HepG2 (cell line): ENCODE data around the gene TTBK1. TPM values are rescaled to one million over a fixed set of nuclear protein-coding genes. Genes with fewer than 3 reads are reported as not detected.

Source experiments
- ATAC-seq: fragments of 200-7000 bp; cut with Tn5 transposase; 3 replicates; pipeline ENCODE4 v1.9.1; 2020; ENCODE audit warnings: mild to moderate bottlenecking, moderate library complexity
- BruUV-seq: library from RNA; stranded (reverse); fragments of 400-500 nt; replicated peaks from 2 replicates; lab custom pipeline; 2021; lab: Mats Ljungman, UMichigan
- CTCF ChIA-PET: fragments of 300-600 bp; formaldehyde crosslinking; extraction: SDS; loops from one replicate; lab custom pipeline; 2021; ENCODE audit warnings: low total read pairs, inconsistent platforms, low intra/inter-chr PET ratio; lab: Yijun Ruan, JAX
- POLR2A ChIA-PET: fragments of 350-600 bp; sonication (Branson Sonifier 250); formaldehyde crosslinking; loops from one replicate; lab custom pipeline; 2020; ENCODE audit warnings: antibody characterized with exemption, inconsistent platforms; lab: Yijun Ruan, JAX
- DNase-seq: peaks from one replicate; pipeline ENCODE4 v3.0.0-alpha.2; 2015; ENCODE audit warnings: low spot score
- FAIRE-seq: peaks from 3 replicates; lab custom pipeline; 2011; peaks lifted over from hg19 to GRCh38; lab: Jason Lieb, UNC
- H2AFZ ChIP-seq: one replicate; pipeline ENCODE4 v1.6.1; 2011; ENCODE audit warnings: low read length, inconsistent platforms
- H3K27ac ChIP-seq: fragments of 300-600 bp; 3 replicates; pipeline ENCODE4 v1.8.0; 2011; ENCODE audit warnings: mixed run types, mild to moderate bottlenecking, mixed read lengths, low read length, inconsistent platforms; ENCODE audit not compliant: insufficient read depth; ENCODE audit errors: extremely low read length
- H3K27me3 ChIP-seq, 2 experiments: fragments of 200-600 bp in 1 of 2; 2 replicates in 1 of 2; 3 replicates in 1 of 2; pipeline versions ENCODE4 v1.6.0 to v1.8.0; 2011; ENCODE audit warnings: low read length in 2 of 2, mild to moderate bottlenecking in 2 of 2, moderate library complexity in 2 of 2, inconsistent platforms in 1 of 2; ENCODE audit not compliant: insufficient read depth in 2 of 2, control insufficient read depth in 1 of 2
- H3K36me3 ChIP-seq, 2 experiments: fragments of 200-600 bp in 1 of 2; replicated peaks in 1 of 2; 2 replicates in 1 of 2; 3 replicates in 1 of 2; pipeline versions ENCODE4 v1.5.1 to v1.8.0; 2011; ENCODE audit warnings: low read length in 2 of 2, inconsistent platforms in 1 of 2; ENCODE audit not compliant: insufficient read depth in 2 of 2, control insufficient read depth in 1 of 2
- H3K4me1 ChIP-seq: 2 replicates; pipeline ENCODE4 v1.5.1; 2012; ENCODE audit warnings: low read length, inconsistent platforms; ENCODE audit not compliant: insufficient read depth
- H3K4me2 ChIP-seq: 2 replicates; pipeline ENCODE4 v1.6.0; 2011; ENCODE audit warnings: low read depth, low read length, inconsistent platforms
- H3K4me3 ChIP-seq, 3 experiments: fragments of 200-600 bp in 1 of 3; sonication (generic), shearing (Covaris generic) in 1 of 3; replicated peaks in 1 of 3; 2 replicates each; pipeline ENCODE4 v1.5.1; 2011 to 2016; ENCODE audit warnings: low read length in 3 of 3, inconsistent platforms in 2 of 3, low read depth in 2 of 3, mild to moderate bottlenecking in 2 of 3, control low read depth in 1 of 3, mixed read lengths in 1 of 3; ENCODE audit not compliant: insufficient read depth in 1 of 3
- H3K79me2 ChIP-seq: one replicate; pipeline ENCODE4 v1.6.1; 2011; ENCODE audit warnings: low read length, inconsistent platforms; ENCODE audit not compliant: insufficient read depth
- H3K9ac ChIP-seq: 2 replicates; pipeline ENCODE4 v1.6.0; 2011; ENCODE audit warnings: mild to moderate bottlenecking, low read depth, low read length, inconsistent platforms; ENCODE audit not compliant: insufficient read depth
- H3K9me3 ChIP-seq: 2 replicates; pipeline ENCODE4 v1.5.1; 2012; ENCODE audit warnings: mild to moderate bottlenecking, low read length
- H4K20me1 ChIP-seq: 2 replicates; pipeline ENCODE4 v1.6.0; 2011; ENCODE audit warnings: inconsistent platforms, mild to moderate bottlenecking, low read length, moderate library complexity; ENCODE audit not compliant: insufficient read depth
- FOXK1 ChIP-seq: sonication (generic); formaldehyde crosslinking; IDR thresholded peaks from 2 replicates; pipeline ENCODE4 v1.4.0; 2020; ENCODE audit warnings: low read depth, missing genetic modification reagents, borderline replicate concordance
- KLF15 ChIP-seq: sonication (generic); formaldehyde crosslinking; IDR thresholded peaks from 2 replicates; pipeline ENCODE4 v1.8.1; 2023; ENCODE audit warnings: borderline replicate concordance, mild to moderate bottlenecking, inconsistent platforms, missing genetic modification reagents, mixed read lengths
- MIER2 ChIP-seq: IDR thresholded peaks from 2 replicates; pipeline ENCODE4 v1.6.1; 2016; ENCODE audit warnings: missing biosample characterization, missing genetic modification reagents
- PLRG1 ChIP-seq: fragments of 450-650 bp; conservative IDR thresholded peaks from 2 replicates; pipeline ENCODE4 v1.6.1; 2016
- STAG1 ChIP-seq: sonication (generic); formaldehyde crosslinking; IDR thresholded peaks from 2 replicates; pipeline ENCODE4 v1.4.0; 2020; ENCODE audit warnings: missing genetic modification reagents
- ZNF143 ChIP-seq: sonication (generic); formaldehyde crosslinking; IDR thresholded peaks from 2 replicates; pipeline ENCODE4 v1.4.0; 2020; ENCODE audit warnings: missing genetic modification reagents
- ZNF468 ChIP-seq: sonication (generic); formaldehyde crosslinking; IDR thresholded peaks from 2 replicates; pipeline ENCODE4 v1.8.0; 2022; ENCODE audit warnings: mild to moderate bottlenecking, moderate library complexity, missing genetic modification reagents
- ZNF598 ChIP-seq: sonication (generic); formaldehyde crosslinking; IDR thresholded peaks from 2 replicates; pipeline ENCODE4 v1.5.1; 2020; ENCODE audit warnings: mild to moderate bottlenecking, missing genetic modification reagents, borderline replicate concordance
- ZNF652 ChIP-seq: IDR thresholded peaks from 2 replicates; pipeline ENCODE4 v1.6.1; 2016; ENCODE audit warnings: low read depth, borderline replicate concordance
- ZNF891 ChIP-seq: sonication (generic); formaldehyde crosslinking; IDR thresholded peaks from 2 replicates; pipeline ENCODE4 v1.5.0; 2020; ENCODE audit warnings: mild to moderate bottlenecking, missing genetic modification reagents
- WGBS: methylation state at CpG from one replicate; pipeline ENCODE4 v1.1.6; 2017; ENCODE audit warnings: low lambda C conversion rate; 5-methylcytosine and 5-hydroxymethylcytosine counted together
- in situ Hi-C: cut with HindIII; loops from 2 replicates; pipeline ENCODE4 v1.10.0; 2017; ENCODE audit warnings: low pct_unique_long_range_greater_than_20kb; ENCODE audit not compliant: extremely low pct_ligation_motif_present
- intact Hi-C: fragments of 100-400 bp; cut with micrococcal nuclease; formaldehyde crosslinking; loops from one replicate; pipeline ENCODE4 v1.10.0; 2022; ENCODE audit not compliant: unreplicated experiment
- polyA plus RNA-seq, 8 experiments: library from polyadenylated mRNA; depleted of rRNA in 3 of 8; stranded (reverse) in 7 of 8; unstranded in 1 of 8; fragments of >200 nt; fragmentation: Illumina TruSeq in 4 of 8; extraction: Trizol in 4 of 8; gene quantifications; 2 replicates each; pipeline versions ENCODE4 v1.2.1 to v1.2.3, GENCODE V29; 2011 to 2016; ENCODE audit warnings: low read depth in 4 of 8, missing spikeins in 1 of 8, mixed read lengths in 1 of 8; ENCODE audit not compliant: insufficient read depth in 1 of 8
- small RNA-seq, 3 experiments: library from RNA; depleted of rRNA; stranded (forward); fragments of <200 nt; gene quantifications; one replicate each; pipeline ENCODE3, GENCODE V24; 2012; ENCODE audit warnings: low read depth in 2 of 3, low replicate concordance in 1 of 3; ENCODE audit not compliant: insufficient read length in 3 of 3, insufficient read depth in 2 of 3
- total RNA-seq, 5 experiments: library from RNA; depleted of rRNA; stranded (reverse); fragments of >200 nt; fragmentation: Illumina TruSeq; extraction: Trizol; gene quantifications; 2 replicates each; pipeline ENCODE4 v1.2.3, GENCODE V29; 2016; ENCODE audit warnings: low read depth in 1 of 5

TTBK1 gene
- total and polyA plus RNA-seq, 2 of the 13 experiments (the other 11 are each of a cell fraction or from before 2014, with no cell fraction given) = 0.24 to 0.33 TPM

DNA sequence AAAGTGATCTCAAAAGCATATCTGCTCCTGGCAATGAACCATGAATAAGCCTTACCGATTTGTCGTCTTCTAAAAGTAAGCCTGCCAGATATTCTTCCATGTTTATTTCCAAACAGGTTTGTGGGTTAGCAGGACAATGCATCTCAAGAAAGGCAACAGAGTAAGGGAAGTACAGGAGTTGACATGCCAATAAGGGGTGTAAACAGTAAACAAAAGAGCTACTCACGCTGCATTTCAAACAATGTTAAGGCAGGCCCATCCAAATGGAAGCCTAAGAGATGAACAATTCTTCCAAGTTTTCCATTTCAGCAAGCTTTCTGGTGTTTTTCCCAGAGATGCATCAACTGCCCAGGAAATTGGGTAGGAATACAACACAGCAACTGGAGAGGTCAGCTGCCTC lies 93.1 kb downstream of the TTBK1 start:
- Histone ChIP-seq H2AFZ (no peak overlapping the region), H3K9me3 (no peaks in the 10 kb centered on the region), H3K27ac (no peak overlapping the region), H3K4me2 (no peak overlapping the region), H3K9ac (no peak overlapping the region), H3K36me3 (peaks cover 12 to 26% of the 10 kb centered on the region in 2 experiments), H3K27me3 (no peaks in the 10 kb centered on the region), H3K4me1 (peaks cover 11% of the 10 kb centered on the region), H3K79me2 (no peaks in the 10 kb centered on the region), H3K4me3 (no peak overlapping the region), H4K20me1 (no peaks in the 10 kb centered on the region)
- in situ Hi-C loops (no loop called here), intact Hi-C loops (no loop called here)
- CTCF ChIA-PET = interaction anchor here (4.7 kb wide), 1 partner anchor 72 kb away, joined by 79 read pairs; no protein-coding TSS in a partner anchor
- POLR2A ChIA-PET = interaction anchor here (1.4 kb wide), 1 partner anchor 33 kb away, joined by 3 read pairs; the partner anchor contains the start of gene ZNF318
- TF ChIP-seq ZNF652 (CRISPR knock-in tag) = no peak
- no peak for TF ChIP-seq FOXK1 (CRISPR knock-in tag)
- TF ChIP-seq MIER2 = no peak
- TF ChIP-seq ZNF143 (CRISPR knock-in tag) = no peak
- TF ChIP-seq STAG1 = no peak
- TF ChIP-seq ZNF598 (CRISPR knock-in tag) = no peak
- no peak for TF ChIP-seq PLRG1
- TF ChIP-seq KLF15 (CRISPR knock-in tag) = no peak
- no peak for TF ChIP-seq ZNF468
- TF ChIP-seq ZNF891 (CRISPR knock-in tag) = no peak
- whole genome bisulfite sequencing = 95% methylated on average over 3 of the region's 3 CpGs
- DNase-seq = no peak
- no peak for FAIRE-seq
- no peak for ATAC-seq
- no TSS peak for BruUV-seq

Small RNA genes lying within 50 kb of the gene (small RNA-seq; reads per million reads assigned to genes)
- gene RPL12P47 = 0 reads per million in 3 experiments

Other genes starting within 250 kb of the TTBK1 start
- 86.2 and 110 TPM in 2 replicates for gene MEA1, start 229.5 kb upstream of the TTBK1 start, total RNA-seq (2016; rRNA removed; fragmentation: Illumina TruSeq; extraction: Trizol)
- gene MEA1, start 229.5 kb upstream of the TTBK1 start, polyA plus RNA-seq (2011; rRNA removed) = 75.6 and 76.6 TPM in 2 replicates
- gene KLHDC3, start 229.2 kb upstream of the TTBK1 start, total RNA-seq (2016; rRNA removed; fragmentation: Illumina TruSeq; extraction: Trizol) = 91.5 and 92.5 TPM in 2 replicates
- gene KLHDC3, start 229.2 kb upstream of the TTBK1 start, polyA plus RNA-seq (2011; rRNA removed) = 78.3 and 98.4 TPM in 2 replicates
- gene RRP36, start 221.9 kb upstream of the TTBK1 start, total RNA-seq (2016; rRNA removed; fragmentation: Illumina TruSeq; extraction: Trizol) = 144 and 184 TPM in 2 replicates
- gene RRP36, start 221.9 kb upstream of the TTBK1 start, polyA plus RNA-seq (2011; rRNA removed) = 29.5 and 31.1 TPM in 2 replicates
- 30.7 and 32.0 TPM in 2 replicates for gene CUL7, start 189.6 kb upstream of the TTBK1 start, total RNA-seq (2016; rRNA removed; fragmentation: Illumina TruSeq; extraction: Trizol)
- gene CUL7, start 189.6 kb upstream of the TTBK1 start, polyA plus RNA-seq (2011; rRNA removed) = 60.7 and 79.4 TPM in 2 replicates
- gene MRPL2, start 184.0 kb upstream of the TTBK1 start, total RNA-seq (2016; rRNA removed; fragmentation: Illumina TruSeq; extraction: Trizol) = 56.1 and 56.8 TPM in 2 replicates
- gene MRPL2, start 184.0 kb upstream of the TTBK1 start, polyA plus RNA-seq (2011; rRNA removed) = 65.6 and 69.9 TPM in 2 replicates
- 45.4 and 45.8 TPM in 2 replicates for gene KLC4, start 183.8 kb upstream of the TTBK1 start, total RNA-seq (2016; rRNA removed; fragmentation: Illumina TruSeq; extraction: Trizol)
- gene KLC4, start 183.8 kb upstream of the TTBK1 start, polyA plus RNA-seq (2011; rRNA removed) = 70.4 and 89.4 TPM in 2 replicates
- gene PTK7, start 167.2 kb upstream of the TTBK1 start, total RNA-seq (2016; rRNA removed; fragmentation: Illumina TruSeq; extraction: Trizol) = 48.5 and 99.8 TPM in 2 replicates
- gene PTK7, start 167.2 kb upstream of the TTBK1 start, polyA plus RNA-seq (2011; rRNA removed) = 98.5 and 116 TPM in 2 replicates
- 21.0 and 25.5 TPM in 2 replicates for gene SRF, start 72.2 kb upstream of the TTBK1 start, total RNA-seq (2016; rRNA removed; fragmentation: Illumina TruSeq; extraction: Trizol)
- gene SRF, start 72.2 kb upstream of the TTBK1 start, polyA plus RNA-seq (2011; rRNA removed) = 44.1 and 45.7 TPM in 2 replicates
- 10.5 and 11.4 TPM in 2 replicates for gene CUL9, start 61.3 kb upstream of the TTBK1 start, total RNA-seq (2016; rRNA removed; fragmentation: Illumina TruSeq; extraction: Trizol)
- 13.7 and 15.3 TPM in 2 replicates for gene CUL9, start 61.3 kb upstream of the TTBK1 start, polyA plus RNA-seq (2011; rRNA removed)
- 75.0 and 75.1 TPM in 2 replicates for gene DNPH1, start 14.0 kb upstream of the TTBK1 start, total RNA-seq (2016; rRNA removed; fragmentation: Illumina TruSeq; extraction: Trizol)
- gene DNPH1, start 14.0 kb upstream of the TTBK1 start, polyA plus RNA-seq (2011; rRNA removed) = 56.5 and 65.8 TPM in 2 replicates
- gene SLC22A7, start 54.8 kb downstream of the TTBK1 start, total RNA-seq (2016; rRNA removed; fragmentation: Illumina TruSeq; extraction: Trizol) = 8.6 and 22.6 TPM in 2 replicates
- gene SLC22A7, start 54.8 kb downstream of the TTBK1 start, polyA plus RNA-seq (2011; rRNA removed) = 5.3 and 12.3 TPM in 2 replicates
- 3.5 and 6.3 TPM in 2 replicates for gene CRIP3, start 65.3 kb downstream of the TTBK1 start, total RNA-seq (2016; rRNA removed; fragmentation: Illumina TruSeq; extraction: Trizol)
- 9.3 and 14.2 TPM in 2 replicates for gene CRIP3, start 65.3 kb downstream of the TTBK1 start, polyA plus RNA-seq (2011; rRNA removed)
- gene ZNF318, start 126.2 kb downstream of the TTBK1 start, total RNA-seq (2016; rRNA removed; fragmentation: Illumina TruSeq; extraction: Trizol) = 13.0 and 19.4 TPM in 2 replicates
- gene ZNF318, start 126.2 kb downstream of the TTBK1 start, polyA plus RNA-seq (2011; rRNA removed) = 14.5 and 15.1 TPM in 2 replicates
- 11.2 and 24.3 TPM in 2 replicates for gene ABCC10, start 184.1 kb downstream of the TTBK1 start, total RNA-seq (2016; rRNA removed; fragmentation: Illumina TruSeq; extraction: Trizol)
- gene ABCC10, start 184.1 kb downstream of the TTBK1 start, polyA plus RNA-seq (2011; rRNA removed) = 16.0 and 24.1 TPM in 2 replicates
- gene DLK2, start 212.1 kb downstream of the TTBK1 start, total RNA-seq (2016; rRNA removed; fragmentation: Illumina TruSeq; extraction: Trizol) = 0.74 and 1.2 TPM in 2 replicates
- gene DLK2, start 212.1 kb downstream of the TTBK1 start, polyA plus RNA-seq (2011; rRNA removed) = 3.8 and 5.9 TPM in 2 replicates
- gene TJAP1, start 234.1 kb downstream of the TTBK1 start, total RNA-seq (2016; rRNA removed; fragmentation: Illumina TruSeq; extraction: Trizol) = 10.2 and 15.7 TPM in 2 replicates
- gene TJAP1, start 234.1 kb downstream of the TTBK1 start, polyA plus RNA-seq (2011; rRNA removed) = 41.6 and 48.3 TPM in 2 replicates